T-helper 1 cell (primary cell): Measurements from ENCODE around the gene MGAT5B.

Source experiments
- DNase-seq, 5 donors: peaks; one replicate each; pipeline ENCODE4 v3.0.0-alpha.2; 2012 to 2020

The MGAT5B gene

DNA sequence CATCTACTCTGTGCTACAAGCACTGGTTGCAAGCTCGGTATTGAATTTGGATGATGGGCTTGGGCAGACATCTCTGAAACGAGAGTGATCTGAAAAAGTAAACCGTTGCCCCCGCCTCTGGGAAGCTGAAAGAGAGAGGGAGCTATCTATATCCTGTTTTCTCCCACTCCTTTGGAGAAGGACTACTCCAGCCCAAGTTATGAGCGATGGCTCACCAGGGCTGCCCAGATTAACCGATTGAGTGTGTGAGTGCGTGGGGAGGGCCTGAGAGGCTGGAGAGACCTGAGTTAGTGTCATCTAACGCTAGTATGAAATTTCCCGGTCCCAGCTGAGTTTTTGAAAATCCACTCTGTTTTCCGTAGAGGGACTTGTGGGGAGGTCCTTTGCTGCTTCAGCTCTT, 11.5 kb downstream of the MGAT5B start:
- DNase-seq, result no peak

GRCh38 chr17:76880268-76880667, 12.1 kb downstream of the MGAT5B start:
- DNase-seq, result no peak

GRCh38 chr17:76880971-76881370, 12.8 kb downstream of the MGAT5B start:
- DNase-seq, result no peak

GRCh38 chr17:76881408-76881807, 13.2 kb downstream of the MGAT5B start:
- no peak for DNase-seq

DNA sequence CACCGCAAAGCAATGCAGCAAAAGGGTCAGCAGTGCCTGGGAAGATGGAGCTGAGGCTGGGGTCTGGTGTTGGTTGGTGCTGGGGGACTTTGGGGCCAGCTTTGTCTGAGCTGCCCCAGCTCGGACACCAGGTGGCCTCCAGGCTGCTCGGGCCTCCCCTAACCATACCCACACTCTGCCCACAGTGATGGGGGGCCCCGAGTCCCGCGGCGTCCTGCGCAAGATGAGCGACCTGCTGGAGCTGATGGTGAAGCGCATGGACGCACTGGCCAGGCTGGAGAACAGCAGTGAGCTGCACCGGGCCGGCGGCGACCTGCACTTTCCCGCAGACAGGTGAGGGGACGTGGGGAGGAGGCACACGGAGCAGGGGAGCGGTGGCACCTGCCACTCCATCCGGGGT, 13.8 kb downstream of the MGAT5B start:
- no peak for DNase-seq

- DNase-seq, result no peak
Observed at GRCh38 chr17:76883744-76884525, 15.7 kb downstream of the MGAT5B start.

DNA sequence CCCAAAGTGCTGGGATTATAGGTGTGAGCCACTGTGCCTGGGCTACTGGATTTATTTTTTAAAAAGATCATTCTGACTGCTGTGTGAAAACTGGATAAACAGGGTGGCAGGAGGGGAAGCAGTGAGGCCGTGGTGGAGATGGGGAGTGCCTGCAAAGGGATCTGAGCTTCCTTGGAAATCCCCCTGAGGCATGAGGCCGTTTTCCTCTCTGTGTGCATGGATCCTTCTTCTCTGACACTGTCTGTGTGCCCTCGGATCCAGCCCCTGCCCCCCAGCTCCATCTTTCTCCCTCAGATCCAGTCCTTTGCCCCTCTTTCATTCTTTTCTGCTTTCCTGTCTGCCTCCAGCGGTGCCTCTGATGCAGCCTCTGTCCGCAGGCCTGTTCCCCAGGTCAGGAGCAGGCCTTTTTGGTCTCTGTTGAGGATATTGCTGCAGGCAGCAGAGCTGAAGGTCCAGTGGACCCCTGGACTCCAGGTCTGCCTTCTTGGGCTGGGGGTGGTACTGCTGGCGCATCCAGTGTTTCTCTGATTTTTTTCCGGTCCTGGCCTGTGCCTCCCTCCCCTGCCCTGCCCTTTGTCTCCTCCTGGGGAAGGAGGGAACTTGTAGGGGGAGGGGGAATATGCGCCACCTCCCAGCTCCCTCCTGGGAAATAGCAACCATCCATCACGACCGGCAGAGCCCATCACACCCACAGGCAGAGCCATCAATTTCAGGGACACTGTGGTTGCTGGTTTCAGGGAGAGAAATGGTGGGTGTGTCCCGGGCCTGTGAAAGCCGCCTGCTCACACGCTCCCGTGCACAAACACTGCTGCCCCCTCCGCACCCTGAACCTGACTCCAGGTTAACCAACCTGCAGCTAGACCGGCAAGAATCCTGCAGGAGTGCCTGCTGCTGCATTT, 17.0 kb downstream of the MGAT5B start:
- no peak for DNase-seq

GRCh38 chr17:76885894-76886290, 17.7 kb downstream of the MGAT5B start:
- DNase-seq, result no peak

GRCh38 chr17:76886395-76886794, 18.2 kb downstream of the MGAT5B start:
- DNase-seq, result no peak

DNA sequence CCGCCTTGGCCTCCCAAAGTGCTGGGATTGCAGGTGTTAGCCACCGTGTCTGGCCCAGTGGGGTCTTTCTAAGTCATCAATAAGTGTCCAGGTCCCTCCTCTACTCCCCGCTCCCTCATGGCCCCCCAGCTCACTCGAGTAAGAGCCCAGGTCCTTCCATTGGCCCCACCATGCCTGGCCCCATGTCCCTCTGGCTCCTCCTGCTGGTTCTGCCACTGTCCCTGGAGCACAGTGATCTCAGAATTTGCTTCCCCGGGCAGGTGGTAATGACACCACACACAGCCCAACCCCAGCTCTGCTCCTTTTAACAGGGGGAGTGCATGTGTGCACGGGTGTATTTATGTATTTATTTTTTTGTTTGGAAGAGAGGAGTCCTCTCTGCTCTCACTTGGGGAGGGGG, 19.6 kb downstream of the MGAT5B start:
- no peak for DNase-seq

- DNase-seq, result no peak
Observed at GRCh38 chr17:76888661-76889060, 20.5 kb downstream of the MGAT5B start.

DNA sequence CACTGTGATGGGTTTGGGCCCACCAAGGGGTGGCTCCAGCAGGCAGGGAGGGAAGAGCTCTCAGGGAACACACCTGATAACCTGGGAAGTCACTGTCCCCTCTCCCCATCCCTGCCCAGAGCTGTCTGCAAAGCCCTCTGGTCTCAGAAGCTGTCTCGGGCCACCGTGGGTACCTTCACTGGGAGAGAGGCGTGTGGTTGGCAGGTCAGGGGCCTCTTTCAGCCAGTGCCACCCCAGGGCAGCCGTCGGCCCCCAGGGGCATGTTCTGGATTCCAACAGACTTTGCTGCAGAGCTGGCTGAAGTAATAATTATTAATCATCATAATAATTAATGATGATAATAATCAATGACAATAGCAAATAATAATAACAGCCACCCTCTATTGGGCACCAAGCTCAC, 21.1 kb downstream of the MGAT5B start:
- no peak for DNase-seq

DNA sequence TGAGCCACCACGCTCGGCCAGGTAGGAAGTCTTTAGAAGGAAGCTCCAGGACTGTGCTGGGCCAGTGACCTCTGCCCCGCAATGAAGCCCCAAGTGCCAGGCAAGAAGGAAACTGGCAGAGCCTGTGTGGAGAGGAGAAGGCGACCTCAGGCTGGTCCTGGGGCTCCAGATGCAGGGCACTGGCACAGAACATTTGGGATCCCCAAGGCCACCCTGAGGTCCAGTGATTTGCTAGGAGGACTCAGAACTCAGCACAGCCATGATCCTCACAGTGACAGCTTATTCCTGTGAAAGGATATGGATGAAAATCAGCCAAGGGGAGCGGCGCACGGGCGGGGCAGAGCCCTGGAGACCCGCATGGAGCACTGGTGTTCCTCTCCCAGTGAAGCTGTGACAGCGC, 24.1 kb downstream of the MGAT5B start:
- DNase-seq, result no peak

GRCh38 chr17:76893623-76894334, 25.6 kb downstream of the MGAT5B start:
- DNase-seq, result no peak

GRCh38 chr17:76894842-76895241, 26.6 kb downstream of the MGAT5B start:
- DNase-seq, result no peak

DNA sequence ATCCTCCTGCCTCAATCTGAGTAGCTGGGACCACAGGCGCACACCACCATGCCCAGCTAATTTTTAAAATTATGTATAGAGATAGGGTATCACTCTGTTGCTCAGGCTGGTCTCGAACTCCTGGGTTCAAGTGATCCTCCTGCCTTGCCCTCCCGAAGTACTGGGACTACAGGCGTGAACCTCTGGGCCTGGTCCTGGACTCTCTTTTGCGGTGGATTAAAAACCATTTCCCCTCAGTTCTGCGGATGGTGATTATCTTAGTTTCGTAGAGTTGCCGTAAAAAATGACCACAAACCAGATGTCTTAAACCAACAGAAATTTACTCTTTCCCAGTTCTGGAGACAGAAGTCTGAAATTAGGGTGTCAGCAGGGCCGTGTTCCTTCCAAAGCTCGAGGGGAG, 28.8 kb downstream of the MGAT5B start:
- no peak for DNase-seq

DNA sequence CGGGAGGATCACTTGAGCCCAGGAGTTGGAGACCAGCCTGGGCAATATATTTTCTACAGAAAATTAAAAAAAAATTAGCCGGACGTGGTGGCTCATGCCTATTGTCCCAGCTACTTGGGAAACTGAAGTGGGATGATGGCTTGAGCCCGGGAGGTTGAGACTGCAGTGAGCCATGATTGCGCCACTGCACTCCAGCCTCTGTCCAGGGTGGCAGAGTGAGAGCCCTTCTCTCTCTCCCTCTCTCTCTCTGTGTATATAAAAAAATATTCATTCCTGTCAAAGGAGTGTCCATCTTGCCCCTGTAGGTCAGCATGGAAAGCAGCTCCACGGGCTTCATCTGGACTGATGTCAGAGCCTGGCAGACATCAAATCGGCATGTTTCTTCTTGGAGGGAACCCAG, 31.2 kb downstream of the MGAT5B start:
- no peak for DNase-seq

DNA sequence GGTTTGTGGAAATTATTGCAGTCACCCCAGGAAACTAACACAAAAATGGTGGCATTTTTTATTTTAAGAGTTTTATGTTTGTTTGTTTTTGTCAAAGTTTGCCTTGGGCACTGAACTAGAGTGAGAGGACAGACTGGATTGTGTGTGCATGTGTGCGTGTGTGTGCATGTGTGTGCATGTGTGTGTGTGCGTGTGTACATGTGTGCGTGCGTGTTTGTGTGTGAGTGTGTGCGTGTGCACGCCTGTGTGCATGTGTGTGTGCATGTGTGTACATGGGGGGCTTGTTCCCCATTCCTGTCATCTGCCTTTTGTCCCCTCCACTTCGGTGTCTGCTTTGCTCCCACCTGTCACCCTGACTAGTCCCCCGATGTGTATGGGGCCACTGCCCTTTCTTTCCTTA, 32.5 kb downstream of the MGAT5B start:
- DNase-seq, result no peak

GRCh38 chr17:76901542-76902197, 33.5 kb downstream of the MGAT5B start:
- no peak for DNase-seq

GRCh38 chr17:76902476-76902875, 34.3 kb downstream of the MGAT5B start:
- no peak for DNase-seq

- DNase-seq, result no peak
Observed at GRCh38 chr17:76903631-76904030, 35.4 kb downstream of the MGAT5B start.

DNA sequence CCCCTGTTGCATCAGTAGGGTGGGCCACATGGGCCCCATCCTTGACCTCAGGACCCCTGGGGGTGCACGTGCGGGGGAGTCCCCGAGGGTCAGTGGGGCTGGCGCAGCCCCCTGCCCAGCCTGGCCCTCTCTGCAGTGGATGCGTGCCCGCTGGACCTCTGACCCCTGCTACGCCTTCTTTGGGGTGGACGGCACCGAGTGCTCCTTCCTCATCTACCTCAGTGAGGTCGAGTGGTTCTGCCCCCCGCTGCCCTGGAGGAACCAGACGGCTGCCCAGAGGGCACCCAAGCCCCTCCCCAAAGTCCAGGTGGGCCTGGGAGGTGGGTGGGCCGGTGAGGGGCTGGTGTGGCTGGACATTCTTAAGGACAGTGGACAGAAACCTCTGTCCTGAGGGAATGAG, 35.9 kb downstream of the MGAT5B start:
- no peak for DNase-seq

GRCh38 chr17:76905036-76905435, 36.8 kb downstream of the MGAT5B start:
- no peak for DNase-seq
